HG03354 (cell line): Measurements from ENCODE around the gene AKAP13.
A peak's percentile ranks its signal among the peaks of the same experiment; 100 is the strongest.
"Not testable (repeated sequence)": the region's sequence is repeated elsewhere in the genome, so short reads cannot be mapped to it uniquely, and the experiment has no call there.

ENCODE experiments used
- ATAC-seq: cut with Tn5 transposase; IDR thresholded peaks from one replicate; pipeline ENCODE4 v1.9.1; 2021; ENCODE audit warnings: mild to moderate bottlenecking; ENCODE audit not compliant: unreplicated experiment, poor library complexity, severe bottlenecking

Gene AKAP13

DNA sequence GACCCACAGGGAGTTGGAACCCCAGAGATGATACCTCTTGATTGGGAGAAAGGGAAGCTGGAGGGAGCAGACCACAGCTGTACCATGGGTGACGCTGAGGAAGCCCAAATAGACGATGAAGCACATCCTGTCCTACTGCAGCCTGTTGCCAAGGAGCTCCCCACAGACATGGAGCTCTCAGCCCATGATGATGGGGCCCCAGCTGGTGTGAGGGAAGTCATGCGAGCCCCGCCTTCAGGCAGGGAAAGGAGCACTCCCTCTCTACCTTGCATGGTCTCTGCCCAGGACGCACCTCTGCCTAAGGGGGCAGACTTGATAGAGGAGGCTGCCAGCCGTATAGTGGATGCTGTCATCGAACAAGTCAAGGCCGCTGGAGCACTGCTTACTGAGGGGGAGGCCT is 201.1 kb downstream of the AKAP13 start:
- ATAC-seq, result no peak

DNA sequence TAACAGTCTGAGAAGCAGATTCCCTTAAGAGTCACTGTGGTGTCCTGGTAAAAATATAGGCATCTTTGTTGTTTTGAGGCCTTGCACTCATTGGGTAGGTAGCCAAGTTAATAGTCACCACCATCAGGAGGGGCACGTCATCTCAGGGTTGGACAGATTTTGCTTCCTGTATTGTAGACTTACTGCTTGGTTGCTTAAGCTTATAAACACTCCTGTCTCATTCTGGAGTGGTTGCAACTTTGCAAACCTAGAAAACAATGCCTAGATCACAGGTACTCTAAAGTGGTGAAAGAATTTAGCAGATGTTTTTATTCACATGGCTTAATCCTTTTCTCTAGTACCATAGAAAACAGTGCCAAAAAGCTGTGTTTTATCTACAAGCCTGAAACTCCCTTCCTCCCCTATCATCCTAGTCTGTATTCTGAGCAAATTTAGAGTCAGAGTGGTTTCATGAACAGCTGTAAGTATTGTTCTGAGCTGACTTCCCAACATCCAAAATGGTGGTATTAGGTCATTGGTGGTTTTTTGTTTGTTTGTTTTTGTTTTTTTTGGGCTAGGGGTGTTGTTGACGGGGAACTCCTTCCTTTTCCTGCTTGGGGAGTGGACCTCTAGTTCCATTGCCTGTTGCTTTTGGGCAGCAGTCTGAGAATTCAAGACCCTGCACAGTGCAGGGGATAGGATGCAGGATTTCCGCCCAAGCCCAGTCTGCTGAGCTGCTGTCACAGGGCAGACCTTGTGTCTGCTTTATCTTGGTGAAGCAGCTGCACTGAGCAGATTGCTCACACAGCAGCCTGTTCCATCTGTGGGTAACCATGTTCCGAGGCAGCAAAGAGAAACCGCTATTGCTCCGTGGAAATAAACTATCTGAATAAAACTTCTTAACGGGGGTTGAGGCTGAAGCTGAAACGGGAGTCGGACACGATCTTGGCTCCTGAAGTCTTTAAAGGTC is 202.0 kb downstream of the AKAP13 start:
- ATAC-seq, result peak; percentile 54

DNA sequence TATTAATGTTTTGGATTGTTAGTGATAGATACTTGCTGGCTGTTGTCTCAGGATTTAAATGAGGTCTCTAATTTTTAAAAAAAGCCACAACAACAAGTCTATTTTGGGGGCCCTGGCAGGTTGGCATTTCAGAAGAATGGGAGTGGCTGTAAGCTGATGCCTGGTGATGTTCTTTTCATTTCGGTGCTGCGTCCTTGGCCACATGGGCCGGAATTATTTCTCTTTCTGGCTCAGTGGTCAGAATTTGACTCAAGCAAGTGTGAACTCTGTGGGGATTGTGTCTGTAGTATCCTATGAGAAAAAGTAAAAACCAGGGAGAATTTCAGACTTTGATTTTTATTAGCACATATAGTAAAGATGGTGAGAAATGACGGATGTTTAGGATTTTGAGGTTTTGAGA is 203.0 kb downstream of the AKAP13 start:
- no peak for ATAC-seq

DNA sequence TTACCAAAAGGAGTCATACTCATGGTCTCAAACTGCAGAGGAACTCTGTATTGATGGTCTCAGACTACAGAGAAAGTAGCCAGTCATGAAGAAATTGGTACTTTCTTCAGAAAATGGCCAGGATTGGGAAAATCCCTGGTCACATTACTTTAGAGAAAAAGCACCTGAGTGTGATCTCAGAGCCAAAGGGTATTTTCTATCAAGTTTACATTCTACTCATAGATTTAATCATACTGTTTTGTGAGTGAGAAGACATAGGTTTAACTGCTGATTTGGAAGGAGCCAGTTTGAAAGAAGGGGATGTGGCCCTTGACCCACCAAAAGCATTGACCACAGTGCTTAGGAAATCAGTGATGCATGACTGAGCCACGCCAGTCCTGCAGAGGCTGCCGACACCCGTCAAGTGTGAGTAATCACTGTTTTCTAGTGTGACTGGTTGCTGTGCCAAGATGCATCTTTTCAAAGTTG is 203.6 kb downstream of the AKAP13 start:
- peak; percentile 54 for ATAC-seq

DNA sequence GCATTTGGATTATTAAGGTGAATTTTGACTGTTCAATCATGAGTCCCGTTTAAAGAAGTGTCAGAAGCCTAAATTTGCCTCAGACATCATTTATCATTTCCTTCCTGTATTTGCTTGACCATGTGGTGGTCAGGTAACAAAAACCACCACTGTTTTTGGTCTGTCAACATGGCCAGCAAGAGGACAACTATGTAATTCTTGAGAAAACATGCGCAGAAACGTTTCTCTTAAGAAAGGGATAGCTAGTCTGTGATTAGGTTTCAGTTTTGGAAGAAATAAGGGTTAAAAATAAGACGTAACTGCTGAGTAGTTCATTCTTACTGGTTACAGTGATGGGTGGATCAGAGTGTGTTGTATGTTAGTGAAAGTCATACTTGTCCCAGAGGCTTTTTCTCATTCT is 204.5 kb downstream of the AKAP13 start:
- no peak for ATAC-seq

DNA sequence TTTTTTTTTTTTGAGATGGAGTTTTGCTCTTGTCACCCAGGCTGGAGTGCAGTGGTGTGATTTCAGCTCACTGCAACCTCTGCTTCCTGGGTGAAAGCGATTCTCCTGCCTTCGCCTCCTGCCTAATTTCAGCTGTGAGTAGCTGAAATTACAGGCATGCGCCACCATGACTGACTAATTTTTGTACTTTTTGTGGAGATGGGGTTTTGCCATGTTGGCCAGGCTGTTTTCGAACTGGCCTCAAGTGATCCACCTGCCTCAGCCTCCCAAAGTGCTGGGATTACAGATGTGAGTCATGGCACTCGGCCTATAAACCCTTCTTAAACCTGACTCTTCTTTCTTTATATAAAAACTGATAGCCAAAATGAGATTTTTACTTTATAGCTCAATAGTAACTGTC is 205.8 kb downstream of the AKAP13 start:
- ATAC-seq, result not testable (repeated sequence)

DNA sequence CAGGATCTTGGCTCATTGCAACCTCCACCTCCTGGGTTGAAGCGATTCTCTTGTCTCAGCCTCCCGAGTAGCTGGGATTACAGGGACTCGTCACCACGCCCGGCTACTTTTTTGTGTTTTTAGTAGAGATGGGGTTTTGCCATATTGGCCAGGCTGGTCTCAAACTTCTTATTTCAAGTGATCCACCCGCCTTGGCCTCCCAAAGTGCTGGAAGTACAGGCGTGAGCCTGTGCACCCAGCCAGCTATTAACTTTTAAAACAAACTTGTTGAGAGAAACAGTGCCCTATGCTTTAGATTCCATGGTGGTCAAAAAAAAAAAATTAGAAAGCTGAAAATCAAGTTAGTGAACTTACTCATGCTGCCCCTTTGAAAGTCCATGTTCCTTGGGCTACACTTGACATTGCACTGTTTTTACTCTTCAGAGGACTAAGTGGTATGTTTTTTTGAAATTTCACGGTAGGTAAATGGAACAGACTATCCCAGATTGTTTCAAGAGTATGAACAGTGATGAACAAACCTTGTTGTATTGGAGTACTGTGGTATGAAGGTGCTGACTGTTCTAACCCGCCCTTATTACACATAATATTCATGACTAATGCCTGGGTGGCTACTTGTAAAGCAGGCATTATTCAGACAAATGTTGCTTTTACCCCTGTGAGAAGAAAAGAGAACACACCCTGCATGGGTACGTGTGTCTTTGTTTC is 207.5 kb downstream of the AKAP13 start:
- ATAC-seq, result no peak

DNA sequence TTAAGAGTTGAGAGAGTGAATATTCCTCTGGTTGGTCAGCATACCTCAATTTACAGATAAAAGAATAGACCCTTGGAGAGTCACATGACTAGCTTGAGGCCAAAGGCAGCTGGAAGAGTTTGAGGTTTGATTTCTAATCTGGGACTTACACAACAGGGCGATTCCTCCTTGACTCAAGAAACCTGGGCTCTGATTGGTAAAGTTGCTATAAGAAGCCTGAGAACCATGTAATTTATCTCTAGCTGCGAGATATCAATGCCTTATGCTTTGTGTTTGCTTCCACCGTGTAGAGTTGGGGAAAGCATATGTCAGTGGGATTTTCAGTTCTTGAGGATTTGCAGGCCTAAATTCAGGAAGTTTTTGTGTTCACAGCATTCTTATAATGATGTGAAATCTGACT is 208.3 kb downstream of the AKAP13 start:
- no peak for ATAC-seq

DNA sequence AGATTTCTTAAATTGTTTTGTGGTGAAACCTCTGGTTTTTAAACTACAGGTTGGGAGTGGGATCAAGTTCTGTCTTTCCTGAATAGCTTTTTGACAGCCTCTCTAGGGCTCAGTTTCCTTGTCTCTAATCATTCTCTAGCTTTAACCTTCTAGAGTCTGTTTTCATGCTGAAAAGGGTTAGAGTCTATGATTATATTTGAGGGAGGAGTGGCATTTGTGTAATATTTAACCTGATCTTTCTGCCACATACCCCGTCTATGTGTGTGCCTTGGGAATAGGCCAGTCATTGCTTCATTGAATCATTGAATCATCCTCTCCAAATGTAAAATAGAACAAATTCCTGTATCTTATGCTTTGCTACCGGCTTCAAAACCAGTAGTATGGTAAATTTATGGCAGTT is 209.4 kb downstream of the AKAP13 start:
- ATAC-seq, result no peak

DNA sequence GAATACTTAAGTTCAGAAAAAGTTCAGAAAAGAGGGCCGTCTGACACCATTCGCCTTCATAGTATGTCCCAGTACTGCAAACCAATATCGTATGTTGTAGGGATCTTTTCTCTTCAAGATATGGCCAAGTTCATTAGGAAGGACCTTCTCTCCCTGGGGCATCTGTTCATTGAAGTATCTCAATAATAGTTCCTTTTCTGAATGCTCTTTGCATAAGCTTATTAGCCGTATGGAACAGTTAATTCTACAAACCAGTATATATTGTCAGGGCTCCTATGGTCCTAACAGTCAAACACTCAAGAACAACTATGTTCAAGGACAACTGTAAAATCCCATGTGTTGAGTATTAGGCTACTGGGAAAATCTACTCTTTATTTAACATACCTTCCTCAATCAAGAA is 211.2 kb downstream of the AKAP13 start:
- no peak for ATAC-seq

DNA sequence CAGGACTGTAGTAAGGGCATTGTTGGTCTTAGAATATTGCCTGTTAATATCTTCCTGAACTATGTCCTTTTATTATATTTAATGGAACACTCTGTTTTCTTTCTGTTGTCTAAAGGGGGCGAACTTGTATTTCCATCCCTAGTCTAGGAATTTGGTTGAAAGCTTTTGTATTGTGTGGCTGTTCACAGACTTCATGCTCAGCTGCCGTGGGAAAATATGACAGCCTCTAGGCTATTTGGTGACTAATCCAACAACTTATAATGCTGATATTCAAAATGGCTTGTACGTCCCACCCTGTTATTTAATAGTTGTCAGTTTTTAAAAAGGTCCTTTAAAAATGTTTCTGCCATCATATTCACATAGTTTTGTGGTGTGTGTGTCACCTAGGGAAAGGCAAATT is 211.7 kb downstream of the AKAP13 start:
- ATAC-seq, result no peak

DNA sequence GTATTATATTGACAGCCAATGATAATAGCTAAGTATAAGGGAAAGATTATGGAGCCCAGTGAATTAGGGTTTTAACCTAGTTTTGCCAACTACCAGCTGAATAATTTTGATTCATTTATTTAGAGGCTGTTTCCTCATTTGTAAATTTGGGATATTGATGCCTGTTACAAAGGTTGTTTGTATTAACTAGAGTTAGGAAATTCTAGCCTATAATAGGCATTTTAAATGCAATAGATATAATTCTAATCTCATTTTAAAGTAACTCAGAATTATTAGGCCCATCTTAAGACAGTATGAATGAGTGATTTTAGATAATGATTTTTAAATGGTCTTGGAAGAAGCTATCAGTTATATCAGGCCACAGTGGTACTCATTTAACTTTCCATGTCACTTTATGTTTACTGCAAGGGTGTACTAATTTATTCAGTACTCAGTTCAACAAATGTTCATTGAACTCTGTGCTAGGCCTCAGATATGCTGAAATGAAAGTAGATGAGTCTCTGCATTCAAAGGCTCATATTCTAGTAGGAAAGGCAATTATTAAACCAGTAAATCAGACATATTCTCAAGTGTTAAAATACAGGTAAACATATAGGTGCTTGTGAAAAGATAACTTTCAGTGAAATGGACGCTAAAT is 213.5 kb downstream of the AKAP13 start:
- no peak for ATAC-seq

DNA sequence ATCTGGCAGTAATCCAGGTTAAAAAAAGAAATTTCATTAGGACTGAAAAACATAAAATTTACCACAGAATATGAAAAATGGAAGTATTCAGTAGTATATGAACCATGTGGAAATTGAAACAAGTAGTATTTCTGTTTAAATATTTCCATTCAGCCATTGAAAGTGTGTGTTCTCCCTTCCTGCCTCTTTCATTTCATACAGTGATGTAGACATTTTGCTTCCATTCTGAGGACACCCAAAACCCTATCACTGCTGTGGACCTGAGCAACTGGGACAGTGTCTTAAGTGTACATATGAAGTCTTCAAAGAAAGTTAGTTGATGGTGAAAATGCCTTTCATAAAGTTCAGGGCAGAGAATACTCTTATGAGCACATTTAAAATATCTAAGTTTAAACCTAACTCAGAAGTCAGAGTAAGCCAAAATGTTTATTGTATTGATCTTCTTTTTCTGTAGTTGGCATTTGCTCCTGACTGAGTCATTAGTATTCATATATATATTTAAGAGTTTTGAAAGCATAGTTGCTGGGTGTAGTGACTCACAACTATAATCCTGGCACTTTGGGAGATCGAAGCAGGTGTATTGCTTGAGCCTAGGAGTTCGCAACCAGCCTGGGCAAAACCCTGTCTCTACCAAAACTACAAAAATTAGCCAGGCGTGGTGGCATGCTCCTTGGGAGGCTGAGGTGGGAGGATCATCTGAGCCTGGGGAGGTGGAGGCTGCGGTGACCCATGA is 215.6 kb downstream of the AKAP13 start:
- no peak for ATAC-seq

DNA sequence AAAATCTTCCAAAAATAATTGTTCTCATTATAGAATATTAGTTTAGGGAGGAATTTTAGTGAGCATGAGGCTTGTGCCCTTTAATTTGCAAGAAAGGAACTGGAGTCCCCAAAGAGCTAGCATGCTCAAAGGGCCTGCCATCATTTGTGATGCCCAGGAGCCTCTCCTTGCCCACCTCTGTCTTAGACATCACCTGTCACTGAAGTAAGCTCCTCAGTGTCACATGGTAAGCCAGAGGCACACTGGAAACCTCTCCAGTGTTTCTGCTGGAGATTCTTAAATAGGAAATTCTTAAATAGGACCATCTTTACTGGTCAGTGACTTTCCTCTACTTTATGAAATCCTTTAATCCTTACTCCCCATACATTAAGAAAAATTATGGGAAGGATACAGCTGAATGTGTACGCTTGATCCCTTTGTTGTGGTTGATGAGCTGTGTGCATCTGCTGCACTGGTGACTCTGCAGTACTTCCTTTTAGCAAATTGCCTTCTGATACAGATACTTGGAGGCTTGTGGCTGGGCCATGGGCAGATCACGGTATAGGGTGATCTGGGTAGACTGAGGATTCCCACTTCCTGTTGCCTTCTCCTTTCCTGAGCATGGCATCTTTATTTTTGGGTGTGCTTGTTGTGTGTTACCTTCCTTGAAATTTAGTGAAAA is 216.9 kb downstream of the AKAP13 start:
- no peak for ATAC-seq

DNA sequence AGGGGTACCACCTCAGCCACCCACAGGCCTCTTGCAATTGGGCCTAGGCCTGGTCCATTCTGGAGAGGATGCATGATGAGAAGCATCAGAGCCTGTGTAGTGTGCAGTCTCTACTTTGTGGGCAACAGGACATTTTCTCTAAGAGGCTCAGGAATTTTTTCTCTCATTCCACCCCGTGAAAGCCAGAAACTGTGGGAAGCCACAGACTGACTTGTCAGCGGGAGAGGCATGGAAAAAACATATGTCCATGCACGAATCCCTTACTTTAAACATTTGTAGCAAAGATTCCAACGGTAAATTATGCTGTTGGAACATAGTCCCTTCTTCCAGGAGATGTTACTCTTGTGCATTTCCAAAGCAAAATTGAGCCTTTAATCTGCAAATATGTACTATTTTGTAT is 217.8 kb downstream of the AKAP13 start:
- ATAC-seq, result no peak

DNA sequence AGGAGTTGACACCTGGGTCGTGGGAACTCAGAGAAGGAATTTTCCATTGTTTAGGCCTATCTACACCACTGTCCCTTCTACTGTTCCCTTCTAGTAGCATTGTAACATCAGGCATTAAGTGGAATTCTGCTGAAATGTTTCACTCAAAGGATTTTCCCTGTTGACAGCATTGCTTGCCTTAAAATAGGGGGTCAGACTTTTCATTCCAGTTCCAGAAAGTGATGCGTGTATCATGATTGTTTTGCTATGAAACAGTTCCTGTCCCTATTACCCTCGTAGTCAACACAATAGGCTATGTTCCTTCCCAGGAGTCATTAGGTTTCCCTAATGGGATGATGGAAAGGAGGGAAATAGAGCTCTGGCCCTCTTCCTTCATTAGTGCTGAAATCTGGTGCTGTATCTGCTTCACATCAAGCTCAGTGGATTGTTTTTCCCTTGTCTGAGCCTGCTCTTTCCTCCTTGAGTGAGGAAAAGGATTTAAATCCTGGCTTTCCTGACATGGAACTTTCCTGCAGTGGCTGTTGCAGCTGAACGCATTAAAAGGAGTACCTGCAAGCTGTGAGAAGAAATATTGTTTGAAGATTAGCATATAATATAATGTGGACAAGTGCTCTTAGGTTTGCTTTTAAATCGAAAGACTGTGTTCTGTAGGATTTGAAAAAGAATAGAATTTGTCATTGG is 218.5 kb downstream of the AKAP13 start:
- ATAC-seq, result no peak

DNA sequence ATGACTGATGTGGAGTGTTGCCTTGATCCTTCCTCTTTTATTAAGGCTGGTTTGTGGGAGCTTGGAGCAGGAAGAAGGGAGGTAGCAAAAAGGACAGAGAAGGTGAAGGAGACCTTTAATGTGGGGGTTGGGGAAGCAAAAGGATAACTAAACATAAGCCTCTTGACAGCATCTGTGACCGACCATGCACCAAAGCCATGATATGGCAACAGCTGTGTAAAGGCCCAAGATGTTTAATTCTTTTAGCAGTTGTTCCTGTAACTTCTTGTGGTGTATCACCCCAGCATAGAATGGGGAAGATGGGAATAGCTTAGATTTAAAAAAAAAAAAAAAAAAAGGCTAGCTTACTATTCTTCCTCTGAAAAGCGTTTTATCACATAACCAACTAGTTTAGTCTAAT is 219.6 kb downstream of the AKAP13 start:
- ATAC-seq, result no peak

DNA sequence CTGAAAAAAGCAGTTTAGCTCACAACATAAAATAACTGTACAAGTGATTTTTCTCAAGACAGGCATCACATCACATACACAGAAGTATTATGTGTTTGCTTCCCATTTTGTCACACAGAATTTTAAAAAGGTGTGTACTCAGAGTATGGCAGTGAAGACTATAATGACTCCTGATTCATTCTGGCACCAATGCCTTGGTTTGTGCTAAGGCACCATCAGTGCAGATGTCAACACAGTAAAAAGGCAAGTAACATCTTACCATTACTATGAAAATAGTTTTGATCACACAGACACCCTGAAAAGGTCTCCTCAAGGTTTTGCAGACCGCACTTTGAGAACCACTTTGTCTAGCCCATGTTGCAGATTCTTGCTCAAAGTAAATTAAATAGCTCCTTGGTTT is 222.8 kb downstream of the AKAP13 start:
- ATAC-seq, result no peak

DNA sequence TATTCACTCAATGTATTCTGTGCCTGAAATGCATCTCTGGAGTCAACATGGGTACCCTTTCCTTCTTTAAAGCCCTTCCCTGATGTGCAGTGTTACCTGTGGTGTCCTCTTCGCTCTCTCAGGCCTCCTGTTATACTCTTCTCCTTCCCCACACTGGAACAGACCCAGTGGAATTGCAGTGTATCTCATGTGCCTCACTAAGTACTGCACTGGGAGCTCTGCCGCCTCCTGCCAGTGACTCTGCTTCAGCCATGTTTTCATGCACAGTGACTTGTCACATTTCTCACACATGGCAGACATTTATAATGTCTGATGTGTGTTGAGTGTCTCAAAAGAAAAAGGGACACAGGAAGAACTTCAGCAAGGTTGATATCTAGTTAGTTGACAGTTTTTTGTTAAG is 223.3 kb downstream of the AKAP13 start:
- no peak for ATAC-seq
